AG04450 (cell line): ENCODE results near the gene FBXO31. TPM values are rescaled to one million over a fixed set of nuclear protein-coding genes. Genes with fewer than 3 reads are reported as not detected.

Source experiments
- CTCF ChIA-PET: fragments of 300-600, 350-600 bp; formaldehyde crosslinking; extraction: SDS; loops from one replicate; lab custom pipeline; 2022; ENCODE audit warnings: antibody characterized with exemption, inconsistent platforms; lab: Charles Lee
- POLR2A ChIA-PET: fragments of 350-600 bp; formaldehyde crosslinking; extraction: SDS; loops from one replicate; lab custom pipeline; 2021; ENCODE audit warnings: antibody characterized with exemption, inconsistent platforms; lab: Yijun Ruan, JAX
- DNase-seq: peaks from one replicate; pipeline ENCODE4 v3.0.0-alpha.2; 2011; ENCODE audit warnings: low read depth, low spot score
- H3K27ac ChIP-seq: one replicate; pipeline ENCODE4 v1.5.1; 2012; ENCODE audit warnings: low read depth, low read length, control low read depth
- H3K27me3 ChIP-seq: one replicate; pipeline ENCODE4 v1.6.0; 2012; ENCODE audit warnings: low read length; ENCODE audit not compliant: control insufficient read depth, insufficient read depth
- H3K4me3 ChIP-seq: 2 replicates; pipeline ENCODE4 v1.5.1; 2011; ENCODE audit warnings: mild to moderate bottlenecking, low read depth, low read length, control low read depth
- H3K9me3 ChIP-seq: 2 replicates; pipeline ENCODE4 v1.5.1; 2012; ENCODE audit warnings: low read length; ENCODE audit not compliant: control insufficient read depth, insufficient read depth
- polyA plus RNA-seq: library from polyadenylated mRNA; depleted of rRNA; stranded (reverse); fragments of >200 nt; gene quantifications from 2 replicates; pipeline ENCODE4 v1.2.3, GENCODE V29; 2011
- TF ChIP-seq, protein P1 (sequence below): IDR thresholded peaks from 2 replicates; pipeline ENCODE4 v1.5.1; 2011; ENCODE audit warnings: low read depth, low read length, control low read depth, inconsistent platforms

Gene FBXO31
- polyA plus RNA-seq, 1 experiment, result 16.3 TPM

DNA sequence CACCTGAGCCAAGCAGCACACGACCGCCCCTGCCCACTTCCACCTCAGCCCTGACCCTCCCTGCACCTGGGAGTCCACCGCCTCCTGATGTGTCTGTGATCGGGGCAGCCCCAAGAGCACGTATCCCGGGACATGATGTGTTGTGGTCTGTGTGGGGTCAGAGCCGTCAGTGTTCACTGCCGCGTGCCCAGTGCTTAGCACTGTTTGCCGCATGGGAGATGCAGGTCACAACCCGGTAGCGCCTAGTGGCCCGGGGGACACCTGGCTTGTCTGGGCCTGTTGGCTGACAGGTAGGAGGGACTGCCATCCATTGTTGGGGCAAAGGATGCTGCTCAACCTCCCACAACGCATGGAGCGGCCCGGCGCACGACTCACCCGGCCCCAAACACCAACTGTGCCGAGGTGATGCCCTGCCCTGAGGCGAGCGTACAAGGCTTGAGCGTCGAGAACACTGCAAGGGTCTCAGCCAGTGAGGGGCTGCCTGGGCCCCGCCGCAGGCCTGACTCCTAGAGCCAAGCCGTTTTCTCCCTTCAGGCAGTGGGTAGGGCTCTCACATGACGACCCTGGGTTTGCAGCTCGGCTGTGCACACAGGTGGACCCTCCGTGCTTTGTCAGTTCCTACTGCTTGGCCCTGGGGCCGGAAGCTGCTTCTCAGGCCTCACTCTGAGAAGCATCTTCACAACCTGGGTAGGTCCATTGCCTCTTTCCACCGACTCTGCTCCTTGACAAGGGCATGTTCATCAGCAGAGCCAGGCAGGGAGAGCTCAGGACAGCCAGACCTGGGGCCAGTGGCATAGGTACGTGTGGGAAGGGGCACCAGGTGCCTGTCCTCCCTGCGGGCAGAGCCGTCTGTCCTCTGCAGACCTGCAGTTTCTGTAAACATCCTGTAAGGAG, 60.5 kb downstream of the FBXO31 start:
- H3K27me3 ChIP-seq, result no peaks in the 10 kb centered on the region
- no peak overlapping the region for H3K27ac ChIP-seq
- ChIA-PET POLR2A (no interaction called here), CTCF (interaction anchor here (1.5 kb wide), 1 partner anchor 313 kb away, joined by 5 read pairs; no protein-coding TSS in a partner anchor)
- H3K4me3 ChIP-seq, result no peak overlapping the region
- TF ChIP-seq, protein P1, sequence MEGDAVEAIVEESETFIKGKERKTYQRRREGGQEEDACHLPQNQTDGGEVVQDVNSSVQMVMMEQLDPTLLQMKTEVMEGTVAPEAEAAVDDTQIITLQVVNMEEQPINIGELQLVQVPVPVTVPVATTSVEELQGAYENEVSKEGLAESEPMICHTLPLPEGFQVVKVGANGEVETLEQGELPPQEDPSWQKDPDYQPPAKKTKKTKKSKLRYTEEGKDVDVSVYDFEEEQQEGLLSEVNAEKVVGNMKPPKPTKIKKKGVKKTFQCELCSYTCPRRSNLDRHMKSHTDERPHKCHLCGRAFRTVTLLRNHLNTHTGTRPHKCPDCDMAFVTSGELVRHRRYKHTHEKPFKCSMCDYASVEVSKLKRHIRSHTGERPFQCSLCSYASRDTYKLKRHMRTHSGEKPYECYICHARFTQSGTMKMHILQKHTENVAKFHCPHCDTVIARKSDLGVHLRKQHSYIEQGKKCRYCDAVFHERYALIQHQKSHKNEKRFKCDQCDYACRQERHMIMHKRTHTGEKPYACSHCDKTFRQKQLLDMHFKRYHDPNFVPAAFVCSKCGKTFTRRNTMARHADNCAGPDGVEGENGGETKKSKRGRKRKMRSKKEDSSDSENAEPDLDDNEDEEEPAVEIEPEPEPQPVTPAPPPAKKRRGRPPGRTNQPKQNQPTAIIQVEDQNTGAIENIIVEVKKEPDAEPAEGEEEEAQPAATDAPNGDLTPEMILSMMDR, result no peak
- DNase-seq, result no peak
- no peaks in the 10 kb centered on the region; the same call in 1 of the 2 replicates for H3K9me3 ChIP-seq

DNA sequence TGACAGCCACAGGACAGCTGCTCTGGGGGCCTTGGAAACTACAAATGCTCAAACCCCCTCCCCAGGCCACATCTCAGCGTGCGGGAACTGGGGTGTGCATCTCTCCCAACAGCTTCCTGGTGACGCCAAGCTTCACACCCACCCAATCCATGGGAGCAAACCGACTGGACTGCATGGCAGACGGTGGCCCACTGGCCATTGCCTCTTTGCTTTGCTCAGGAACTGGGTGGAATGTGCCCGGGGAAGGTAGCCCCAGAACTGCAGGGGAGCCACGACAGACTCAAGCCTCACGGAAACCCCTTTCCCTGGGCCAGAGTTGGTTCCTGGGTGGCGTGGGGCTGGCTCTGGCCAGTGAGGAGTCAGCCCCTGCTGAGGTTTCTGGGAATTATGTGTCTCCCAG, 61.2 kb downstream of the FBXO31 start:
- Histone ChIP-seq H3K9me3 (no peaks in the 10 kb centered on the region; the same call in 1 of the 2 replicates), H3K4me3 (no peak overlapping the region), H3K27me3 (no peaks in the 10 kb centered on the region), H3K27ac (no peak overlapping the region)
- CTCF ChIA-PET, result no interaction called here
- POLR2A ChIA-PET, result interaction anchor here (1.5 kb wide), 1 partner anchor 61 kb away, joined by 9 read pairs; the partner anchor contains the start of gene FBXO31
- no peak for DNase-seq
- TF ChIP-seq, protein P1, result no peak

DNA sequence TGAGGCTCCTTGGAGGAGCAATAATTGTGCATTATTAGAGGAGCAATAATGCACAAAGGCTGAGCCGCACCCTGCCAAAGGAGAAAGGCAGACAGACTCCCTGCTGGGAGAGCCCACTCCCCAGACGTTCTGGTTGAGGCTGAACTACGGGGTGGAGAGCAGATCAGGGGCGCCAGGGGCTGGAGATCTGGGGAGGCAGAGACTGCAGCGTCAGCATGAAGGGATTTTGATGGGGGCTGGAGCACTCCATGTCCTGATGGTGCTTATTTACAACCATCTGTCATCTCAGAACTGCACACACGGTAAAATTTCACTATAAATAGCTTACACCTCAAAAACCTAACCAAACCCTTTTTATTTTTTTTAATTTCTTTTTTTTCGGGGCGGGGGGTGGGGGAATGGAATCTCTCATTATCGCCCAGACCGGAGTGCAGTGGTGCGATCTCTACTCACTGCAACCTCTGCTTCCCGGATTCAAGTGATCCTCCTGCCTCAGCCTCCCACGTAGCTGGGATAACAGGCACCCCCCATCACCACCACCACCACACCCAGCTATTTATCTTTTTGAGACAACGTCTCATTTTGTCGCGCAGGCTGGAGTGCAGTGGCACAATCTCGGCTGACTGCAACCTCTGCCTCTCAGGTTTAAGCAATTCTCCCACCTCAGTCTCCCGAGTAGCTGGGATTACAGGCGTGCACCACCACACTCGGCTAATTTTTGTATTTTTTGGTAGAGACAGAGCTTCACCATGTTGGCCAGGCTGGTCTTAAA, 62.1 kb downstream of the FBXO31 start:
- Histone ChIP-seq H3K27ac (no peak overlapping the region), H3K4me3 (no peak overlapping the region), H3K27me3 (no peaks in the 10 kb centered on the region), H3K9me3 (no peaks in the 10 kb centered on the region; the same call in 1 of the 2 replicates)
- TF ChIP-seq, protein P1, result no peak
- CTCF ChIA-PET, result no interaction called here
- POLR2A ChIA-PET, result interaction anchor here (1.5 kb wide), 1 partner anchor 62 kb away, joined by 9 read pairs; the partner anchor contains the start of gene FBXO31
- no peak for DNase-seq

DNA sequence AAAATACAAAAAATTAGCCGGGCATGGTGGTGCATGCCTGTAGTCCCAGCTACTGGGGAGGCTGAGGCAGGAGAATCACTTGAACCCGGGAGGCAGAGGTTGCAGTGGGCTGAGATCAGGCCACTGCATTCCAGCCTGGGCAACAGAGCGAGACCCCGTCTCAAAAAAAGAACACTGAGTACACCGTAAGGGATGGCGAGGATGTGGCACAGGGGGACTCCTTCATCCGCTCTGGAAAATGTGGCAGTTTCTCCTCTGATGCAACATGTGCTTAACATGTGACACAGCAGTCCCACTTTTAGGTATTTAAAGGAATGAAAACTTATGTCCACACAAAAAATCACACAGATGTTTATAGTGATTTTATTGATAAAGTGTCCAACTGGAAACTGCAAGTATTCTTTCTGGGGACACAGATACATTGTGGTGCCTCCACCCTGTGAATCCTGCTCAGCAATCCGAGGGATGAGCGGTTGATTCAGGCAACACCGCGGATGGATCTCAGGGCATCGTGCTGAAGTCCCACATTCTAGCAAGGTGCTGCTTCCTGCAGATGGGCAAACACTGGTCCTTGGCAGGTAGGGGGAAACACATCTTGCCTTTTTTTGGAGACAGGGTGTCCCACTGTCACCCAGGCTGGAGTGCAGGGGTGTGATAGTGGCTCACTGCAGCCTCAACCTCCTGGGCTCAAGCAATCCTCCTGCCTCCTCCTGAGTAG, 62.9 kb downstream of the FBXO31 start:
- Histone ChIP-seq H3K27ac (no peak overlapping the region), H3K27me3 (no peaks in the 10 kb centered on the region), H3K9me3 (no peaks in the 10 kb centered on the region; the same call in 1 of the 2 replicates), H3K4me3 (no peak overlapping the region)
- ChIA-PET CTCF (no interaction called here), POLR2A (interaction anchor here (1.5 kb wide), 1 partner anchor 63 kb away, joined by 9 read pairs; the partner anchor contains the start of gene FBXO31)
- TF ChIP-seq, protein P1, result no peak
- no peak for DNase-seq
